Aortic smooth muscle cell (primary cell): ENCODE measurements around the gene ARHGAP35. TPM values are rescaled to one million over a fixed set of nuclear protein-coding genes. Genes with fewer than 3 reads are reported as not detected.

Experiments used
- total RNA-seq: library from RNA; depleted of rRNA; stranded (reverse); fragments of >200 nt; gene quantifications from 2 replicates; pipeline ENCODE4 v1.2.3, GENCODE V29; 2014

The ARHGAP35 gene
- 35.8 and 40.2 TPM in 2 replicates for total RNA-seq

GRCh38 chr19:46860846-46861690 lies at the start of gene ARHGAP35:
ARHGAP35 (plus strand) TSS chr19:46860997; CDS start chr19:46918676, 57,679 bp downstream.

GRCh38 chr19:46850228-46851203 lies 10.3 kb upstream of the ARHGAP35 start, which contains the start of gene AP2S1:
AP2S1 (minus strand) TSS chr19:46850846; CDS start chr19:46850766, 80 bp downstream.

Other genes starting within 250 kb of the ARHGAP35 start
- 61.6 and 62.9 TPM in 2 replicates for gene PTGIR, start 235.9 kb upstream of the ARHGAP35 start, total RNA-seq
- gene GNG8, start 224.8 kb upstream of the ARHGAP35 start, total RNA-seq, result not detected in 2 replicates
- 3.2 and 7.5 TPM in 2 replicates for gene DACT3, start 199.8 kb upstream of the ARHGAP35 start, total RNA-seq
- gene PRKD2, start 143.9 kb upstream of the ARHGAP35 start, total RNA-seq, result 13.1 and 19.0 TPM in 2 replicates
- gene FKRP, start 114.9 kb upstream of the ARHGAP35 start, total RNA-seq, result 13.6 and 16.0 TPM in 2 replicates
- 53.0 and 60.9 TPM in 2 replicates for gene STRN4, start 114.5 kb upstream of the ARHGAP35 start, total RNA-seq
- 30.6 and 48.9 TPM in 2 replicates for gene SLC1A5, start 72.4 kb upstream of the ARHGAP35 start, total RNA-seq
- 198 and 200 TPM in 2 replicates for gene AP2S1, start 10.2 kb upstream of the ARHGAP35 start, total RNA-seq
- 0.12 and 0.13 TPM in 2 replicates for gene NPAS1, start 158.8 kb downstream of the ARHGAP35 start, total RNA-seq
- gene TMEM160, start 187.6 kb downstream of the ARHGAP35 start, total RNA-seq, result 25.4 and 25.8 TPM in 2 replicates